ENCODE data around the gene SNRNP27.
"Not testable (repeated sequence)": the region's sequence is repeated elsewhere in the genome, so short reads cannot be mapped to it uniquely, and the experiment has no call there.

SNRNP27 gene

GRCh38 chr2:69948032-69948962, 54.5 kb downstream of the SNRNP27 start:
- no peak for DNase-seq

- DNase-seq: no peak
Measured at GRCh38 chr2:69948963-69949645, 55.3 kb downstream of the SNRNP27 start.

DNA sequence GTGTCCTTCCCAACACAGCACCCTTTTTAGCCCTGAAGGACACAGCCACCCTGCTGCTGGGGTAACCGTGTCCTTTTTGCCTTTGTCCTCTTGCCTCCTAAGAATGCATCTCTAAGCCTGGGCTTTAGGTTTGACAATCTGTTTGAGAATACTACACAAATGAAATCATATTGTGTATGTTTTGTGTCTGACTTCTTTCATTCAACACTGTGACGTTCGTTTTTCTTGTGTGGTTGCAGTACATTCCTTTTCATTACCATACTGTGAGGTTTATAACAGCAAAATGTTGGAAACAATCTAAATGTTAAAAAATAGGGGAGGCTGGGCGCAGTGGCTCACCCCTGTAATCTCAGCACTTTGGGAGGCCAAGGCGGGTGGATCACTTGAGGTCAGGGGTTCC, 56.5 kb downstream of the SNRNP27 start:
- DNase-seq: no peak

GRCh38 chr2:69950671-69951070, 56.9 kb downstream of the SNRNP27 start:
- DNase-seq: not testable (repeated sequence)

- DNase-seq: no peak
Measured at GRCh38 chr2:69952336-69953115, 58.8 kb downstream of the SNRNP27 start.

- DNase-seq: no peak
Measured at GRCh38 chr2:69954084-69954483, 60.3 kb downstream of the SNRNP27 start.
